HG02840 (cell line): ENCODE results near the gene ENO1.

Experiments
- ATAC-seq: cut with Tn5 transposase; IDR thresholded peaks from one replicate; pipeline ENCODE4 v1.9.1; 2021; ENCODE audit warnings: mild to moderate bottlenecking, moderate library complexity, moderate number of reproducible peaks; ENCODE audit not compliant: unreplicated experiment, low FRiP score

ENO1 gene

GRCh38 chr1:8816264-8816663, 62.2 kb downstream of the ENO1 start:
- ATAC-seq = no peak

GRCh38 chr1:8815582-8816151, 62.8 kb downstream of the ENO1 start:
- ATAC-seq = no peak

GRCh38 chr1:8814865-8815264, 63.6 kb downstream of the ENO1 start:
- no peak for ATAC-seq

GRCh38 chr1:8813991-8814390, 64.5 kb downstream of the ENO1 start:
- no peak for ATAC-seq

- no peak for ATAC-seq
Measured at GRCh38 chr1:8813016-8813763, 65.3 kb downstream of the ENO1 start.

- ATAC-seq = no peak
Measured at GRCh38 chr1:8812081-8812480, 66.4 kb downstream of the ENO1 start.
